Right lobe of liver (tissue), 6 donors: ENCODE data around the gene SMIM13. TPM values are rescaled to one million over a fixed set of nuclear protein-coding genes. Genes with fewer than 3 reads are reported as not detected.
A peak's percentile ranks its signal among the peaks of the same experiment; 100 is the strongest.
"Not testable (repeated sequence)": the region's sequence is repeated elsewhere in the genome, so short reads cannot be mapped to it uniquely, and the experiment has no call there.

Experiments used
- ATAC-seq, 4 donors: fragments of 200-7000 bp; cut with Tn5 transposase; one replicate each; pipeline ENCODE4 v1.9.1; 2020; ENCODE audit warnings: mild to moderate bottlenecking in 4 of 4, moderate library complexity in 4 of 4
- DNase-seq, 3 donors: peaks; one replicate each; pipeline ENCODE4 v3.0.0-alpha.2; 2020
- H3K27ac ChIP-seq, 3 donors: fragments of 200-600 bp; one replicate each; pipeline ENCODE4 v1.8.0; 2022
- H3K27me3 ChIP-seq, 2 donors: fragments of 200-600 bp; one replicate each; pipeline ENCODE4 v1.8.0; 2022
- H3K36me3 ChIP-seq, 4 donors: fragments of 200-600 bp; sonication (generic) in 1 of 4; one replicate each; pipeline versions ENCODE4 v1.5.1 to v1.8.0; 2017 to 2022; ENCODE audit warnings: control low read depth in 1 of 4
- H3K4me1 ChIP-seq, 4 donors: fragments of 200-600 bp; sonication (generic) in 1 of 4; one replicate each; pipeline versions ENCODE4 v1.5.1 to v1.8.0; 2017 to 2022; ENCODE audit warnings: control low read depth in 1 of 4
- H3K4me3 ChIP-seq, 3 donors: fragments of 200-600 bp; one replicate each; pipeline ENCODE4 v1.8.0; 2022
- H3K9me3 ChIP-seq, 4 donors: fragments of 200-600 bp; sonication (generic) in 1 of 4; one replicate each; pipeline versions ENCODE4 v1.5.1 to v1.8.0; 2017 to 2022; ENCODE audit warnings: control low read depth in 1 of 4
- CTCF ChIP-seq, 4 donors: fragments of 200-600 bp in 3 of 4; fragments of 450-650 bp in 1 of 4; IDR thresholded peaks; one replicate each; pipeline versions ENCODE4 v1.5.1 to v1.8.0; 2016 to 2022; ENCODE audit warnings: antibody characterized with exemption in 4 of 4, mild to moderate bottlenecking in 2 of 4
- POLR2A ChIP-seq: fragments of 450-650 bp; IDR thresholded peaks from one replicate; pipeline ENCODE4 v1.6.1; 2017; ENCODE audit warnings: antibody characterized with exemption, mild to moderate bottlenecking
- WGBS: methylation state at CpG from one replicate; pipeline ENCODE4 v1.1.6; 2018; ENCODE audit warnings: low coverage, low lambda C conversion rate; ENCODE audit not compliant: insufficient coverage; ENCODE audit errors: missing lambda C conversion rate; 5-methylcytosine and 5-hydroxymethylcytosine counted together
- intact Hi-C, 2 donors: fragments of 100-400 bp; cut with DNase I; formaldehyde crosslinking; loops; one replicate each; pipeline versions ENCODE4 v1.11.2 to v1.14.1; 2022
- total RNA-seq, 6 experiments: library from RNA; depleted of rRNA in 2 of 6; stranded (reverse); fragments of >200 nt in 2 of 6; fragmentation: NEBNext Ultra II Directional in 3 of 6; extraction: Animal tissue kit (Norgen Biotek cat#: 25700) in 3 of 6; gene quantifications; one replicate each; pipeline versions ENCODE4 v1.1.0 to v1.2.4, GENCODE V29; 2016 to 2023
- donor health status: DM: no; HTN: yes; CAD: no.
- donor health status: DM: no; HTN: no; CAD: no.
- donor health status: DM: no; HTN: no; CAD: no.
- donor health status: DM: no; HTN: yes; CAD: no.
- donor health status: DM: no; HTN: yes; CAD: no.

SMIM13 gene
- total RNA-seq, 6 experiments from 2014 or later = 6.4 to 9.5 (median 7.6) TPM

DNA sequence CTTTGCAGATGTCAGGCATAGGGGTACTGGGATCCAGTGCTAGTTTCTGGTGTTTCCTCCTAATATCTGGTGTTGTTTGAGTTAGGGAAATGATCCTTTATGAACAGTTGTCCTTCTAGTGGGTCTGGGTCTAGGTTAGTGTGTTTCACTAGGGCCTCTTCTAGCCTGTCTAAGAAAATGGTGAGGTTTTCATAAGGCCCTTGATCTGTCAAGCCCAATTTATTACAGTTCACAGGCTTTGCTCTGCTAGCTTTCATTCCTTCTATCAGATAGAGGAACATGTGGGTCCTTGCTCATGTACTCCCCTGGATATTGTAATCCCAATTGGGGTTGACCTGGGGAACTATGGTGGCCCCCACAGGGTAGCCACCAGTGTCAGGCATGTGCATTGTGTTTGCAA lies 15.1 kb downstream of the SMIM13 start:
- TF ChIP-seq CTCF (IDR thresholded peaks at IDR 0.05) (no peak), POLR2A (no peak)
- DNase-seq (no peak), ATAC-seq (no peak)
- Histone ChIP-seq H3K9me3 (no peaks in the 10 kb centered on the region), H3K4me1 (peaks cover 0 to 8% (median 0%) of the 10 kb centered on the region in 4 donors), H3K27ac (no peak overlapping the region), H3K4me3 (no peak overlapping the region), H3K27me3 (no peaks in the 10 kb centered on the region), H3K36me3 (no peaks in the 10 kb centered on the region)
- intact Hi-C loops = no loop called here

- H3K4me3 ChIP-seq = no peak within 1 kb of the TSS
- no peak for TF ChIP-seq CTCF (IDR thresholded peaks at IDR 0.05)
- TF ChIP-seq POLR2A = no peak
- intact Hi-C loops = no loop called here
- H3K4me1 ChIP-seq = peaks cover 0 to 8% (median 0%) of the 10 kb centered on the region in 4 donors
- H3K9me3 ChIP-seq = no peaks in the 10 kb centered on the region
- DNase-seq (no peak), ATAC-seq (peak; percentile 13 to 55 (median 22))
- H3K27ac ChIP-seq = no peak within 1 kb of the TSS
- 48% methylated on average over 7 of the region's 16 CpGs for WGBS
- no peaks in the 10 kb centered on the region for H3K27me3 ChIP-seq
- H3K36me3 ChIP-seq = no peaks in the 10 kb centered on the region
Observed at GRCh38 chr6:11110921-11111768, 17.5 kb downstream of the SMIM13 start, which contains the start of gene ERVFRD-1. Gene ERVFRD-1, minus strand, starts transcription at chr6:11111725. Its CDS starts 6,415 bp downstream, at chr6:11105310.

GRCh38 chr6:11111769-11112437 lies 18.3 kb downstream of the SMIM13 start:
- ATAC-seq (peak; percentile 29 to 59 (median 50)), DNase-seq (no peak)
- no peak overlapping the region for H3K27ac ChIP-seq
- intact Hi-C loops = no loop called here
- H3K4me3 ChIP-seq = no peak overlapping the region
- no peaks in the 10 kb centered on the region for H3K36me3 ChIP-seq
- H3K4me1 ChIP-seq = peaks cover 0 to 11% (median 0%) of the 10 kb centered on the region in 4 donors
- TF ChIP-seq POLR2A (no peak), CTCF (IDR thresholded peaks at IDR 0.05) (no peak)
- 49% methylated on average over 7 of the region's 9 CpGs for WGBS
- no peaks in the 10 kb centered on the region for H3K9me3 ChIP-seq
- no peaks in the 10 kb centered on the region for H3K27me3 ChIP-seq

GRCh38 chr6:11113038-11113437 lies 19.4 kb downstream of the SMIM13 start:
- Histone ChIP-seq H3K36me3 (no peaks in the 10 kb centered on the region), H3K9me3 (no peaks in the 10 kb centered on the region), H3K27me3 (no peaks in the 10 kb centered on the region), H3K27ac (no peak overlapping the region), H3K4me1 (peaks cover 0 to 11% (median 0%) of the 10 kb centered on the region in 4 donors), H3K4me3 (no peak overlapping the region)
- intact Hi-C loops = no loop called here
- TF ChIP-seq CTCF (IDR thresholded peaks at IDR 0.05) = no peak
- no peak for TF ChIP-seq POLR2A
- ATAC-seq (no peak), DNase-seq (no peak)
- 100% methylated on average over 4 of the region's 4 CpGs for WGBS

- peak in 2 of 4 donors; percentile 27 to 86 for ATAC-seq
- H3K9me3 ChIP-seq, H3K27ac ChIP-seq, DNase-seq, H3K4me3 ChIP-seq, intact Hi-C loops, H3K27me3 ChIP-seq, H3K36me3 ChIP-seq: not testable (repeated sequence)
- peaks cover 0 to 11% (median 0%) of the 10 kb centered on the region in 4 donors for H3K4me1 ChIP-seq
- no CpG with 5 or more reads among the region's 11 CpGs for WGBS
Observed at GRCh38 chr6:11115808-11116536, 22.3 kb downstream of the SMIM13 start.
